Erythroblast (primary cell): Measurements from ENCODE around the gene TMPRSS7.

Experiments
- DNase-seq, 2 experiments: peaks; one replicate each; lab custom pipeline; 2025; lab: John Stamatoyannopoulos, UW
- GATA1 ChIP-seq: IDR thresholded peaks from 2 replicates; pipeline ENCODE4 v1.6.1; 2011; ENCODE audit warnings: low read depth, mild to moderate bottlenecking, control low read depth, low read length, moderate library complexity
- POLR2A ChIP-seq: IDR thresholded peaks from 2 replicates; pipeline ENCODE4 v1.6.1; 2011; ENCODE audit warnings: mild to moderate bottlenecking, low read length

TMPRSS7 gene

GRCh38 chr3:112034436-112034835 lies at the start of gene TMPRSS7:
TMPRSS7 (plus strand) TSS chr3:112034736; CDS start chr3:112034846, 110 bp downstream.
- TF ChIP-seq GATA1 (no peak), POLR2A (no peak)

GRCh38 chr3:111986800-111987199 lies 47.7 kb upstream of the TMPRSS7 start:
- no peak for DNase-seq
- TF ChIP-seq GATA1 (no peak), POLR2A (no peak)

More at GRCh38 chr3:112034436-112034835, at the start of gene TMPRSS7:
- DNase-seq: no peak

GRCh38 chr3:111989061-111989678 lies 45.4 kb upstream of the TMPRSS7 start:
- DNase-seq: peak; percentile 48 to 59
- no peak for TF ChIP-seq POLR2A
- no peak for TF ChIP-seq GATA1

- TF ChIP-seq GATA1 (no peak), POLR2A (no peak)
- no peak for DNase-seq
Observed at GRCh38 chr3:111993038-111993437, 41.5 kb upstream of the TMPRSS7 start.

- no peak for DNase-seq
- TF ChIP-seq GATA1 (no peak), POLR2A (no peak)
Observed at GRCh38 chr3:111998636-111999483, 35.7 kb upstream of the TMPRSS7 start, which contains the start of gene TAGLN3. TAGLN3 (plus strand) TSS chr3:111998922; CDS start chr3:111999423, 501 bp downstream.

GRCh38 chr3:111999484-112000324 lies 34.8 kb upstream of the TMPRSS7 start:
- DNase-seq: no peak
- TF ChIP-seq POLR2A (no peak), GATA1 (no peak)

GRCh38 chr3:112000367-112000771 lies 34.2 kb upstream of the TMPRSS7 start:
- TF ChIP-seq GATA1: no peak
- no peak for TF ChIP-seq POLR2A
- no peak for DNase-seq

- TF ChIP-seq GATA1 (no peak), POLR2A (no peak)
- DNase-seq: no peak
Observed at GRCh38 chr3:112000966-112001365, 33.6 kb upstream of the TMPRSS7 start.

- no peak for DNase-seq
- TF ChIP-seq POLR2A: no peak
- no peak for TF ChIP-seq GATA1
Observed at GRCh38 chr3:112001526-112001925, 33.0 kb upstream of the TMPRSS7 start.

GRCh38 chr3:112002096-112002971 lies 32.2 kb upstream of the TMPRSS7 start:
- no peak for TF ChIP-seq GATA1
- TF ChIP-seq POLR2A: no peak
- no peak for DNase-seq

- DNase-seq: no peak
- no peak for TF ChIP-seq POLR2A
- no peak for TF ChIP-seq GATA1
Observed at GRCh38 chr3:112003321-112004080, 31.0 kb upstream of the TMPRSS7 start.

GRCh38 chr3:112004187-112004586 lies 30.3 kb upstream of the TMPRSS7 start:
- DNase-seq: no peak
- TF ChIP-seq GATA1: no peak
- TF ChIP-seq POLR2A: no peak

- no peak for TF ChIP-seq POLR2A
- TF ChIP-seq GATA1: no peak
- no peak for DNase-seq
Observed at GRCh38 chr3:112004669-112005068, 29.9 kb upstream of the TMPRSS7 start.
